Measurements from ENCODE around the gene FBXW4. TPM values are rescaled to one million over a fixed set of nuclear protein-coding genes. Genes with fewer than 3 reads are reported as not detected.
"Not testable (repeated sequence)": the region's sequence is repeated elsewhere in the genome, so short reads cannot be mapped to it uniquely, and the experiment has no call there.

Gene FBXW4
- total RNA-seq, 1 donor from 2014 or later: 65.0 TPM

GRCh38 chr10:101617102-101617823, 77.7 kb downstream of the FBXW4 start:
- DNase-seq (ENCODE audit: low spot score): no peak

DNA sequence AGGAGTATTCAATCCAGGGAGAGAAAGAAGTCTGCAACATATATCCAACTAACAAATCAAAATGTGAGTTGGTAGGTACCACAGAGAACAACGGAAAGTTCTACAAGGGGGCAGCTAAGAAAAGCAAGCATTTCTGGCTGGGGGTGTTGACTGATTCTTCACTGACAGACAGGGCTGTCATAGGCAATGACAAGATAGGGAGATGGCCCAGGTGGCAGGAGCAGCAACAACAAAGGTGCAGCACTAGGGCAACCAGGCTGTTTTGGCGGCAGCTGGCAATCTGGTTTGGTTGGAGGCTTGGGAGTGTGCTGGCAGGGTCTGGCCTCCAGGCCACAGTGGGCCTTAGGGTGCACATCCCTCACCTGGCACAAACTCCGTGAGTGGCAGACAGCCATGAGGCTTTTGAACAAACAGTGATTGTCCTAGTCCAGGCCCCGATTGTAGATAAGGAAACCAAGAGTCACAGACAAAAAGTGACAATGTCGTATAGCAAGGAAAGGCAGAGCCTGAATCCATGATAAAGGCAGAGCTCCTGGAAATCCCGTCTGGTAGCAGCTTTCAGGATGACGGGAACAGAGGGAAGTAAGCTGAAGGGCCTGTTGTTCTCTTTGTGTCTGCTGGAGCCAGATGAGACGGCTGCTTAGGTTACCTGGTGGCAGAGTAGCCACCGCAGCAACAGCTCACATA, 78.4 kb downstream of the FBXW4 start:
- DNase-seq (ENCODE audit: low spot score): no peak

DNA sequence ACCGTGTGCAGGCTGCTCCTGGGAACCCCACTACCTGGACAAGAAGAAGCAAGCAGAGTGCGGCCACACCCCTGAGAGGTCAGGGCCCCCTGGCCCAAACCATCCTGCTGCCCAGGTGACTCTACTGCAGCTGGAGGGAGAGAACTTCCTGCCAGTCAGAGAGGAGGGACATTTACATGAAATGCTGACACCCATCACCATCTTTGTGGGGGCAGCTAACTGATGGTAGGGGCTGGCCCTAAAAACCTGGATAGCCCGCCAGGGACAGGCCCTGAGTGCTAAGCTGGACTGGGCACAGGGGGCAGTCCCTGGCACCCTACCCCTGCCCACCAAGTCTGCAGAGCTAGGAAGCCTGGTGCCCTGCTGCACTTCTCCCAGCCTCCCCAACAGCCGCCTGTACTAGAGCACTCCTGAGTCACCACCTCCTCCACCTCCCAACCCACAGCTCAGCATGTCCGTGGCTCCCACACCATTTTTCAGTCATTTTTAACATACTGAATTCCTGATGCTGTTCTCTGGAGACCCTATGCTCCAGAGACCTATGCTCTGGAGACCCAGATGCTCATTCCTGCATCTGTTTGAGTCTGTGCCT, 79.3 kb downstream of the FBXW4 start:
- no peak for DNase-seq (ENCODE audit: low spot score)

DNA sequence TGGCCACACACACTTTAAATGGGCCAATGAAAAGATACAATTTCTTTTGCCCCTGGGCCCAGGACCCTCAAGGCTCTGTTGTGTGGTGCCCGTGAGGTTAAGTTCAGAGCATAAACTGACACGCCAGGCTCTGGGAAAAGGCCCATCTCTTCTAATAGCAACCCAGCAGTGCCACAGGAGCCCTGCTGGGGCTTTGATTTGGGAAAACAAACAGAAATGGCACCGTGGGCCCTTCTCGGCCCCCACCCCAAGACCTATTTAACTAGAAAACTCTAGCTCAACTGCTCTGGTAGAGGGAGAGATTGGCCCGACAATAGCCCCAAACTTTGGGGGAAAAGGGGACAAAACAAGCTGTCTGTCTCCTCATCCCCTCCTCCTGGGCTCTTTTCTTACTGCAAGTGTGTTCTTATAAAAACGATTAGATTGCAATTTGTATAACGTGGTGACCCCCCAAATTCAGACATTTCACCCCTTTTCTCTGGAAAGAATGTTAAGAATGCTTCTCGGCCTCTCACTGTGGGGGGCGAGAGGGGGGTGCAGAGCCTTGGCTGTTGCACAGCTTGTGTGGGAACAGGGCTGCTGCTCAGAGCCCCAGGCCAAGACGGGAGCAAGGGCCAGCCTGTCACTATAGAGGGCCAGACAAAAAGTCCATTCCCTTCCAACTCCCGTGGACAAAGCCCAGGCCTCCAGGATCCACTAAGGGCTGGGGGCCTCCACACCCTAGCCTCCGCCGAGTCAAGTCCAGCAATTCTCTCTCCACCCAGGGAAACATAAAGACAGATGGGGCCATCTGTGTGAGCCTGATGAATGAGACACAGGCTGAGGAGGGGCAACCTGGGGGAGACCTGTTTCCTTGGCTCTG, 80.1 kb downstream of the FBXW4 start:
- DNase-seq (ENCODE audit: low spot score): no peak

DNA sequence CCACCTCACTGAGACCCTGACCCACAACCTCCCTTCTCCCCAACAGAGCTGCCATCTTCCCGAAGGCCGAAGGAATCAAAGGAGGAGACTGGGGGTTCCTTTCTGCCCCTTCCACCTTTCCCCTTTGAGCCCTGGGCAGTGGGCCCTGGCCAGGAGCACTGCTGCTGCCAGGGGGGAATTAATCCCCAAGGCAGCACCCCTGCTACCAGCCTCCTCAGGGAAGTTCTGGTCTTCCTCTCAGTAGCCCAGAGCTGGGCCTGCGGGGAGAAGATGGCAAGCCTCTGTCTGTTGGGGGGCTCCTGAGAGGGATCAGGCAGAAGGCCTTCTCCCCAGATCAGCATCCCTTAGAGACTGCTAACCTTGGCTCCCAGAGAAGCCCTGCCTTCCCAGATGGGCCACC, 81.3 kb downstream of the FBXW4 start:
- no peak for DNase-seq (ENCODE audit: low spot score)

DNA sequence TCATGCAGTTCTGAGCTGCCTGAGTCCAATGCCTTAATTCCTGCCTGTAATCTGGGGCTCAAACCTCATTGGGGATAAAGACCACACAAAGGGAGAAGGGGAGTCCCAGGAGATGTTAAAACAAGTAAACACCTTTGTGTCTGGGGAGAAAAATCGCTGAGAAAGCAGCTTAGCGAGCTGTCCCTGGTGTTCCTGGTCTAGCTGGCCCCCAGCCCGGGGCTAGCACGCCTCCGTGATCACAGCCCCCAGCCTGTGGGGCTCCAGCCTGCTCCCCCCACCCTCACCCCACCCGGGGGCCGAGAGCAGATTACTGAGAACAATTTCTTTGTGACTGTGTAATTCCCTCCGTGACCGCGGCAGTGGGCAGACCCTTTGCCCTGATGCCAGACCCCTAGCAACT, 82.1 kb downstream of the FBXW4 start:
- DNase-seq (ENCODE audit: low spot score): no peak

- DNase-seq (ENCODE audit: low spot score): no peak
Measured at GRCh38 chr10:101612086-101612485, 82.9 kb downstream of the FBXW4 start.

- DNase-seq (ENCODE audit: low spot score): no peak
Measured at GRCh38 chr10:101611096-101611905, 83.7 kb downstream of the FBXW4 start.

DNA sequence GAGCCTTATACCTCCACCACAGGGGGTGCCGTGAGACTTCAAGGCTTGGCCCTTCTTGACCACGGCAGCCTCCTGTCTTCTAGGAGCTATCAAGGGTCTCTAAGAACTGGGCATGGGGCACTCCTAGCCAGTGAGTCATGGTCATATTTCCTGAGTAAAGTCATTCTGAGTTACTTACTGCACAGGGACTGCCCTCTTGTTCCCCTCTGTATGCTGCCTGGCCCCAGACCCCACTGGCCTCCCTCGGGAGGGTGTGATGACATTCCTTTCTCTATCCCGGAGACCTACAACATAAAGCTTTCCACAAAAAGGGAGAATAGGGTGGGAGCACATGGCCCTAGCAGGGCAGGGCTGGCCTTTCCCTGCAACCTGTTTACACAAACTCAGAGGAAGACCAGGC, 85.5 kb downstream of the FBXW4 start:
- no peak for DNase-seq (ENCODE audit: low spot score)

- DNase-seq (ENCODE audit: low spot score): no peak
Measured at GRCh38 chr10:101607124-101607523, 87.8 kb downstream of the FBXW4 start.

DNA sequence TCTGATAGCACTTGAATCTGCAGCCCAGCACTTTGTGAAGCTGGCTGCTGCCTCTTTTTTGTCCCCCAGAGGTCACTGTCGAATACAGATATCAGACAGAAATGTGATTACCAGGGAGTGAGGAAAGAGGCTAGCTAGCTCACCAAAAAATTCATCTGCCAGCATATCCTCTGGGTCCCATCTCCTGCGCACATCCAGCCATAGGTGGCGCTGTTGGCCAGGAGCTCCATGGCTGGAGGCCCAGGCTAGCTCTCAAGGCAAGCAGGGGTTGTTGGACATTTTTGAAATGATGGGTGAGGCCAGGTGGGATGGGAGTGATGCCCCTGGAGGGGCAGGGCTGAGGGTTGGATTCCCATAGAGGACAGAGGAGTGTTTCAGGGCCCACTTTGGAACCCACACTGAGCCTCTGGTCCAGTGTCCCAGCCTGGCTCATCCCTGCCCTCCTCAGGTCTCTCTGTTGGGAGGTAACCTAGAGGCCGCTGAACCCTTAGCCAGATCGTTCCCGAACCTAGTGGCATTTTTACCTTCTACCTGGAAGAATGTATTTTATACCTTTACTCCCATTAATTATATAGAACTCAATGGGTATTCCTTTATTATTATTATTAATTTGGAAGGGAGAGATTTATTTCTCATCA, 92.1 kb downstream of the FBXW4 start:
- DNase-seq (ENCODE audit: low spot score): peak; percentile 47

DNA sequence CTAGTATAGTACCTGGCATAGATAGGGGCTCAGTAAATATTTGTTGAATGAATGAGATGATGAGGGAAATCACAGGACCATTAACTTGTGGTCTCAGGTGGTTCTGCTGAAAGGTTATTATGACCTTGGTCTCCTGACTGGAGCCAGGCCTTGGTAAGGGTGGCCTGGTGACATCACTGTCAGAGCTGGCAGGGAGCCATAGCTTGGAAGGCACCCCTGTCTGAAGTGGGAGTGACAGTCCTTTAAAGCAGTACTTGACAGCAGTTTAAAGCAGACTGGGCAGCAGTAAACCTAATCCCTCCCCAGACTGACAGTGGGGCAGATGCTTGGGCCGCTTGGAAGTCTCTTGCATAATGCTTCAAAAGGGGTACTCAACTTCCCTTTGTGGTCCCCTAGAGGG, 93.4 kb downstream of the FBXW4 start:
- no peak for DNase-seq (ENCODE audit: low spot score)

GRCh38 chr10:101597091-101597900, 97.7 kb downstream of the FBXW4 start:
- DNase-seq (ENCODE audit: low spot score): no peak

DNA sequence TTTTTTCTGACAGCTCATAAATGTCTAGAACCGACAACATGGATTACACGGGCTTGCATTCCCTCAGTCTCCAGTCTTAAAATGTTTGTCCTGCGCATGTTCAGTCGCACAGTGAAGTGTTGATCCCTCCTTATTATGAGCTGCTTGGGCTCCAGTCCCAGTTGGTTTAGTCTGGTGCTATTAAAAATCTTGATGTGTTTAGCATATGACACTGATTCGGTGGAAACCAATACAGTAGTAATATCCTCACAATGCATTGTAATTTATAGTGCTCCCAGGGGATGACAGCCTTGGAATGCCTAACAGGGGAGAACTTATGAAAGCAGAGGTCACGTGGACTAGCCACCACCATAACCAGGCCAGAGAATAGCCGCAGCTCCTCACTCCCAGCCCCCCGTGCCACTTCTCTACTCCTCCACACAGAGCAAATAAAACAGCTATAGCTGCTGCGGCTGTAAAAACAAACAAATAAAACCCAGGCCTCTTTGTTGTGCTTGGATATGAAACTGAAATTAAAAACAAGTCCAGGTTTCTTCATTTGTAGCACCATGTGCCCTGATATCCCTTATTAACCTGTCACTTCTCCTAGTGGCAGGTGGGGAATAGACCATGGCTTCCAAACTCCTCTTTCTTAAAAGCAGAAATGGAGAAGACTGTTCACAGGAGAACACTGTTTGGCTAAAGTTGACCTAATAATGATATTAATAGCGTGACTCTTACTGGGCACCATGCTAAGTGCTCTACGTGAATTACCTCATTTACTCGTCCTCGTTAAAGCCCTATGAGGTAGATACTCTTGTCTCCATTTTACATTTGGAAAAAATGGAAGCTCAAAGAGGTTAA, 99.2 kb downstream of the FBXW4 start:
- no peak for DNase-seq (ENCODE audit: low spot score)

- not testable (repeated sequence) for DNase-seq (ENCODE audit: low spot score)
Measured at GRCh38 chr10:101593331-101593730, 101.6 kb downstream of the FBXW4 start.

DNA sequence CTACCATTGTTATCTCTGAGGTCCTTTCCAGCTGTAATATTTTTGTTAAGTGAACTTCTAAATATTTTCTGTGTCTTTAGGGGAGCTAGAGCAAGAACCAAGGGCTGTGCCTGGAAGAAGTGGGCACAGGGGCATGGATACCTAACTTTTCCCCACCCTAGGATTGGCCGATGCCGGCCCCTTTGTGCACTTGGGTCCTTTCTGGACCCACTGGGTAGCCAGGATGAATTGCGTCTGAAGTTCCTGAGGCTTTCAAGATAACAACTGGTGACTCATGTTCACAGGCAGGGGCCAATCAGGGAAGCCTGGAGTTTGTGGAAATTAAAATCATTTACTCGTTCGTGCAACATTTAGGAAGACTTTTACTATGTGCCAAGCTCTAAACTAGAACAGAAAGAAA, 106.1 kb downstream of the FBXW4 start:
- DNase-seq (ENCODE audit: low spot score): no peak

- peak; percentile 97 for DNase-seq (ENCODE audit: low spot score)
Measured at GRCh38 chr10:101587725-101588653, 107.0 kb downstream of the FBXW4 start, which contains the start of the genes DPCD and POLL. Gene DPCD, plus strand, starts transcription at chr10:101588321. Its CDS starts 16 bp downstream, at chr10:101588337. Gene POLL, minus strand, starts transcription at chr10:101588257. Its CDS starts 897 bp downstream, at chr10:101587360.

DNA sequence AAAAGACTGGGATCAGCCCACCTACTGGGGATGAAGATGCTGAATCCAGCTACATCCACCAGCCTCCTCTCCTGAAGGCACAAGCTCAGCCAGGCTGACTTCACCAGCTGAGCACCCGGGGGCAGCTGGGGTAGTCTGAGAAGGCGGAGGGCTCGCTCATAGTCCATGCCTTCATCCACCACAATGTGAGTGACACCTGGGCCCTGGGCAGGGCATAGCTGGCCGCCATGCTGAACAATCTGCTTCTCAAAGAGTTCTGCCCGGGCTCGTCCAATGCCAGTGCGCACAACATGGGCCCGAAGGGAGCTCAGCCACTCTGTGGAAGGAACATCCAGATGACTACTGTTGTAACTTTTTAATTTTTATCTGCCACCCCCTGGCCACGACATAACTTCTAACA, 109.1 kb downstream of the FBXW4 start:
- no peak for DNase-seq (ENCODE audit: low spot score)

Data from mucosa of gallbladder (tissue), 1 donor.